Stimulated activated CD8-positive, alpha-beta memory T cell treated with anti-CD3 and anti-CD28 coated beads, Interleukin-15, amount 100 ng/mL, for 48 hours (primary cell): ENCODE measurements around the gene ABHD11.
"Not testable (repeated sequence)": the region's sequence is repeated elsewhere in the genome, so short reads cannot be mapped to it uniquely, and the experiment has no call there.

Source experiments
- DNase-seq, 2 donors: peaks; one replicate each; pipeline ENCODE4 v3.0.0-alpha.2; 2020; ENCODE audit warnings: low read depth in 2 of 2

ABHD11 gene

GRCh38 chr7:73738612-73739386 lies at the start of gene ABHD11:
Gene ABHD11 (minus strand): TSS chr7:73738802. CDS start chr7:73738770, 32 bp downstream.
- peak; percentile 91 to 95 for DNase-seq

GRCh38 chr7:73787786-73788048 lies 49.1 kb upstream of the ABHD11 start:
- not testable (repeated sequence) for DNase-seq

GRCh38 chr7:73786588-73786987 lies 48.0 kb upstream of the ABHD11 start:
- DNase-seq = no peak

GRCh38 chr7:73779517-73779916 lies 40.9 kb upstream of the ABHD11 start:
- no peak for DNase-seq

GRCh38 chr7:73778801-73779389 lies 40.3 kb upstream of the ABHD11 start:
- DNase-seq = no peak

- no peak for DNase-seq
Observed at GRCh38 chr7:73774923-73775322, 36.3 kb upstream of the ABHD11 start.

GRCh38 chr7:73773700-73774517 lies 35.3 kb upstream of the ABHD11 start:
- DNase-seq = no peak

- no peak for DNase-seq
Observed at GRCh38 chr7:73770860-73771670, 32.5 kb upstream of the ABHD11 start.

GRCh38 chr7:73770002-73770859 lies 31.6 kb upstream of the ABHD11 start, which contains the start of gene CLDN3:
Gene CLDN3 (minus strand): TSS chr7:73770270. CDS start chr7:73770049, 221 bp downstream.
- no peak for DNase-seq

- DNase-seq = no peak
Observed at GRCh38 chr7:73769481-73770001, 30.9 kb upstream of the ABHD11 start.

- no peak for DNase-seq
Observed at GRCh38 chr7:73768641-73769480, 30.3 kb upstream of the ABHD11 start.

- no peak for DNase-seq
Observed at GRCh38 chr7:73766556-73767229, 28.1 kb upstream of the ABHD11 start.

GRCh38 chr7:73762659-73762999 lies 24.0 kb upstream of the ABHD11 start:
- no peak for DNase-seq

GRCh38 chr7:73761854-73762658 lies 23.5 kb upstream of the ABHD11 start:
- DNase-seq = no peak

GRCh38 chr7:73758581-73759138 lies 20.1 kb upstream of the ABHD11 start:
- no peak for DNase-seq

GRCh38 chr7:73749931-73750776 lies 11.6 kb upstream of the ABHD11 start:
- DNase-seq = no peak

- no peak for DNase-seq
Observed at GRCh38 chr7:73746378-73746777, 7.8 kb upstream of the ABHD11 start.
